Spleen (tissue), 11 donors: ENCODE measurements around the gene ELMO2. TPM values are rescaled to one million over a fixed set of nuclear protein-coding genes. Genes with fewer than 3 reads are reported as not detected.

Experiments used
- DNase-seq: peaks from one replicate; pipeline ENCODE4 v3.0.0-alpha.2; 2020
- H3K27ac ChIP-seq, 8 donors: fragments of 200-600 bp; sonication (generic) in 7 of 8; 1 replicate in 4 of 8; 2 replicates in 4 of 8; pipeline versions ENCODE4 v1.5.0 to v1.8.0; 2016 to 2021; ENCODE audit warnings: inconsistent platforms in 4 of 8, mild to moderate bottlenecking in 4 of 8, moderate library complexity in 1 of 8
- H3K27me3 ChIP-seq, 7 donors: fragments of 200-600 bp; sonication (generic) in 6 of 7; replicated peaks in 1 of 7; 1 replicate in 4 of 7; 2 replicates in 3 of 7; pipeline versions ENCODE4 v1.5.0 to v1.8.0; 2016 to 2021; ENCODE audit warnings: inconsistent platforms in 3 of 7, mild to moderate bottlenecking in 1 of 7
- H3K36me3 ChIP-seq, 6 donors: fragments of 200-600 bp; sonication (generic) in 5 of 6; 1 replicate in 4 of 6; 2 replicates in 2 of 6; pipeline versions ENCODE4 v1.5.0 to v1.8.0; 2016 to 2021; ENCODE audit warnings: inconsistent platforms in 2 of 6
- H3K4me1 ChIP-seq, 6 donors: fragments of 200-600 bp; sonication (generic) in 5 of 6; 1 replicate in 3 of 6; 2 replicates in 3 of 6; pipeline versions ENCODE4 v1.5.0 to v1.8.0; 2016 to 2021; ENCODE audit warnings: inconsistent platforms in 3 of 6
- H3K4me3 ChIP-seq, 8 donors: fragments of 200-600 bp; sonication (generic) in 7 of 8; 1 replicate in 4 of 8; 2 replicates in 4 of 8; pipeline versions ENCODE4 v1.5.0 to v1.8.0; 2016 to 2021; ENCODE audit warnings: inconsistent platforms in 4 of 8, mild to moderate bottlenecking in 4 of 8, moderate library complexity in 2 of 8
- H3K9me3 ChIP-seq, 8 donors: fragments of 200-600 bp; sonication (generic) in 7 of 8; 1 replicate in 4 of 8; 2 replicates in 4 of 8; pipeline versions ENCODE4 v1.5.0 to v1.8.0; 2016 to 2021; ENCODE audit warnings: inconsistent platforms in 4 of 8
- POLR2A ChIP-seq, 3 donors: fragments of 450-650 bp; IDR thresholded peaks; one replicate each; pipeline ENCODE4 v1.5.1; 2017; ENCODE audit warnings: antibody characterized with exemption in 3 of 3, mild to moderate bottlenecking in 1 of 3
- POLR2AphosphoS5 ChIP-seq, 3 donors: sonication (generic); formaldehyde crosslinking; IDR thresholded peaks; one replicate each; pipeline ENCODE4 v1.5.1; 2017; ENCODE audit warnings: antibody characterized with exemption in 3 of 3
- WGBS, 5 donors: extraction: QIAGEN DNeasy Blood & Tissue Kit in 3 of 5; methylation state at CpG; one replicate each; pipeline versions ENCODE4 v1.1.5 to v1.1.7; 2013 to 2018; 5-methylcytosine and 5-hydroxymethylcytosine counted together
- intact Hi-C: fragments of 100-400 bp; cut with DNase I; formaldehyde crosslinking; loops from one replicate; pipeline ENCODE4 v1.15.0; 2023; ENCODE audit warnings: low total_unique reads
- polyA plus RNA-seq, 3 donors: library from polyadenylated mRNA; stranded (reverse); fragments of 200-250 nt; gene quantifications; one replicate each; pipeline ENCODE4 v1.2.1, GENCODE V29; 2013
- total RNA-seq, 7 donors: library from RNA; depleted of rRNA in 3 of 7; stranded (reverse); fragments of >200 nt in 3 of 7; fragmentation: NEBNext Ultra II Directional in 4 of 7; extraction: Animal tissue kit (Norgen Biotek cat#: 25700) in 4 of 7; gene quantifications; one replicate each; pipeline versions ENCODE4 v1.1.0 to v1.2.1, GENCODE V29; 2016 to 2021
- TF ChIP-seq, protein P1 (sequence below), 11 experiments: fragments of 200-600 bp in 7 of 11; fragments of 450-650 bp in 4 of 11; sonication (generic) in 4 of 11; IDR thresholded peaks in 8 of 11; conservative IDR thresholded peaks in 3 of 11; 1 replicate in 7 of 11; 2 replicates in 4 of 11; pipeline versions ENCODE4 v1.4.0 to v1.8.0; 2016 to 2021; ENCODE audit warnings: antibody characterized with exemption in 11 of 11, inconsistent platforms in 4 of 11, mild to moderate bottlenecking in 1 of 11
- donor health status: healthy with polysubstance abuse.
- donor health status: DM: no; HTN: no; CAD: no; lungs with moderate emphysema.
- donor health status: DM: no; HTN: no; CAD: no.
- donor health status: Bipolar disorder and iron deficiency.
- donor health status: healthy.
- donor health status: DM: no; HTN: no; CAD: no.
- donor health status: DM: yes; HTN: yes; CAD: no.

The ELMO2 gene
- total and polyA plus RNA-seq, 10 donors: 17.2 to 80.2 (median 61.0) TPM

- H3K36me3 ChIP-seq: peaks cover 0 to 96% (median 39%) of the 10 kb centered on the region in 6 donors
Observed at GRCh38 chr20:46350201-46350985, 56.0 kb downstream of the ELMO2 start.

GRCh38 chr20:46349742-46350056 lies 56.7 kb downstream of the ELMO2 start:
- no peak overlapping the region for H3K4me3 ChIP-seq
- H3K36me3 ChIP-seq: peaks cover 0 to 89% (median 32%) of the 10 kb centered on the region in 6 donors
- no peaks in the 10 kb centered on the region for H3K9me3 ChIP-seq
- H3K4me1 ChIP-seq: peaks cover 0 to 30% (median 16%) of the 10 kb centered on the region in 6 donors
- no peak for TF ChIP-seq POLR2A (IDR thresholded peaks at IDR 0.05)
- TF ChIP-seq POLR2AphosphoS5 (IDR thresholded peaks at IDR 0.05): no peak
- TF ChIP-seq, protein P1, sequence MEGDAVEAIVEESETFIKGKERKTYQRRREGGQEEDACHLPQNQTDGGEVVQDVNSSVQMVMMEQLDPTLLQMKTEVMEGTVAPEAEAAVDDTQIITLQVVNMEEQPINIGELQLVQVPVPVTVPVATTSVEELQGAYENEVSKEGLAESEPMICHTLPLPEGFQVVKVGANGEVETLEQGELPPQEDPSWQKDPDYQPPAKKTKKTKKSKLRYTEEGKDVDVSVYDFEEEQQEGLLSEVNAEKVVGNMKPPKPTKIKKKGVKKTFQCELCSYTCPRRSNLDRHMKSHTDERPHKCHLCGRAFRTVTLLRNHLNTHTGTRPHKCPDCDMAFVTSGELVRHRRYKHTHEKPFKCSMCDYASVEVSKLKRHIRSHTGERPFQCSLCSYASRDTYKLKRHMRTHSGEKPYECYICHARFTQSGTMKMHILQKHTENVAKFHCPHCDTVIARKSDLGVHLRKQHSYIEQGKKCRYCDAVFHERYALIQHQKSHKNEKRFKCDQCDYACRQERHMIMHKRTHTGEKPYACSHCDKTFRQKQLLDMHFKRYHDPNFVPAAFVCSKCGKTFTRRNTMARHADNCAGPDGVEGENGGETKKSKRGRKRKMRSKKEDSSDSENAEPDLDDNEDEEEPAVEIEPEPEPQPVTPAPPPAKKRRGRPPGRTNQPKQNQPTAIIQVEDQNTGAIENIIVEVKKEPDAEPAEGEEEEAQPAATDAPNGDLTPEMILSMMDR (IDR thresholded peaks at IDR 0.05 in 8 of 11, conservative IDR thresholded peaks at IDR 0.05 in 3 of 11): no peak
- intact Hi-C loops: no loop called here
- peak overlapping the region in 1 of 8 donors; percentile 40 for H3K27ac ChIP-seq
- WGBS, 5 donors: 72 to 82% (median 79%) methylated on average over 4 of the region's 4 CpGs
- H3K27me3 ChIP-seq: no peaks in the 10 kb centered on the region
- DNase-seq: no peak

More at GRCh38 chr20:46350201-46350985, 56.0 kb downstream of the ELMO2 start:
- H3K9me3 ChIP-seq: no peaks in the 10 kb centered on the region
- WGBS, 5 donors: 49 to 77% (median 51%) methylated on average over 9 to 13 of the region's 13 CpGs
- DNase-seq: no peak
- peaks cover 0 to 30% (median 16%) of the 10 kb centered on the region in 6 donors for H3K4me1 ChIP-seq
- H3K27me3 ChIP-seq: no peaks in the 10 kb centered on the region
- peak overlapping the region in 3 of 8 donors; percentile 25 to 61 (median 30) for H3K27ac ChIP-seq
- intact Hi-C loops: no loop called here
- peak in 2 of 3 donors; percentile 19 to 64 for TF ChIP-seq POLR2AphosphoS5 (IDR thresholded peaks at IDR 0.05)
- TF ChIP-seq, protein P1 (IDR thresholded peaks at IDR 0.05 in 8 of 11, conservative IDR thresholded peaks at IDR 0.05 in 3 of 11): no peak
- no peak overlapping the region for H3K4me3 ChIP-seq

- Histone ChIP-seq H3K4me3 (no peak overlapping the region), H3K27ac (no peak overlapping the region), H3K4me1 (peaks cover 0 to 32% (median 16%) of the 10 kb centered on the region in 6 donors), H3K9me3 (no peaks in the 10 kb centered on the region), H3K27me3 (no peaks in the 10 kb centered on the region), H3K36me3 (peaks cover 0 to 84% (median 30%) of the 10 kb centered on the region in 6 donors)
- intact Hi-C loops: no loop called here
- TF ChIP-seq, protein P1 (IDR thresholded peaks at IDR 0.05 in 8 of 11, conservative IDR thresholded peaks at IDR 0.05 in 3 of 11): peak; percentile 15 to 75 (median 52)
- TF ChIP-seq POLR2A (IDR thresholded peaks at IDR 0.05): no peak
- TF ChIP-seq POLR2AphosphoS5 (IDR thresholded peaks at IDR 0.05): peak in 1 of 3 donors; percentile 21
- WGBS, 5 donors: 63 to 73% (median 70%) methylated on average over 12 of the region's 12 CpGs
- DNase-seq: peak; percentile 84
Observed at GRCh38 chr20:46349035-46349741, 57.2 kb downstream of the ELMO2 start.
